HG03469 (cell line): Measurements from ENCODE around the gene KCNIP4.

Experiments used
- ATAC-seq: cut with Tn5 transposase; IDR thresholded peaks from one replicate; pipeline ENCODE4 v1.9.1; 2021; ENCODE audit warnings: mild to moderate bottlenecking, moderate library complexity, moderate number of reproducible peaks; ENCODE audit not compliant: unreplicated experiment

KCNIP4 gene

GRCh38 chr4:21625447-21625846 is 323.1 kb downstream of the KCNIP4 start:
- ATAC-seq = no peak

DNA sequence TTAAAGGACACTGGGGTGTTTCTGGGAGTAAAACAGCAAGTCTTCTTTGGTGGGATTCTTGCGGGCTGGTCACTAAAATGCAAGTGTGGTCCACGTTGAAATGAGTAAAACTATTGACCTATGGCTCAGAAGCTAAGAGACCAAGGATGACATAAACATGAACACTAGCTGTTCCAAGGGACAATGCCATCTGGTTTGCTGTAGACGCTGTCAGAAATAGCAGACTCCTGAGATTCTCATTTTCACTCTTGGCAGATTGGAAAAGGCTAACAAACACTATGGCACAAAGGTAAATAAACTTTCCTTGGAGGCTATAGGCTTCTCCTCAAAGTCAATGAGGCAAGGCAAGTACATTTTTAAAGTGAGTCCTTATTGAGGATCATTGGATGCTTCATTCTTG is 343.6 kb downstream of the KCNIP4 start:
- ATAC-seq = no peak

DNA sequence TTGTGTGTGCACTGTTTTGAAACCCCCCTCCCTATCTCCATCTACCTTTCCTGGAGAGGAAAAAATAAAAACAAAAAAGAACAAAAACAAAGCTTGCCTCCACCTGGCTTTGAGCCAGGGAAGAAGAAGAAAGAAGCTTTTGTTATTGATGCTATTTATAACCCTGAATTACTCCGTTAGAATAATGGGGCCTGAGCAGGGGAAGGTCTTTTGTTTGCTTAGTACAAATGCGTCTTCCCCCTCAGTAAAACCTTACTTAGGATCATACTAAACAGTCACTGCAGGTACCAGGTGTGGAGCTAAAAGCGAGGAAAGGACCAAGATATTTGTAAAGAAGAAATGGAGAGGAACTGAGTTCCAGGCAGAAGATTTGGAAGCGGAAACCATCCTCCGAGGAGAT is 352.1 kb downstream of the KCNIP4 start:
- ATAC-seq = no peak

DNA sequence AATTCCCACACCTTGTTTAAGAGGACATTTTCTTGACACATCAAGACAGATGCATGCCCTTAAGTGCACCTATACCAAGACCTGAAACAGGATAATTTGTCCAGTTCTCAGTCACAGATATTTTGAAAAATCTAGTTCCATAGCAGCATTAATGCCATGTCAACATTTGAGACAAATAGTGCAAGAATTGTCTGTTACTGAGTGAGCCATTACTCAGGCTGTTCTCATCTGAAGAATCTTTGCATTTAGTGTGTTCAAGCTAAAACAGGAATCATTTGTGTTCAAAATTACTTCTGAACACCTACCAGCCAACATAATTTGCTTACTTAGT is 354.9 kb downstream of the KCNIP4 start:
- ATAC-seq = no peak

DNA sequence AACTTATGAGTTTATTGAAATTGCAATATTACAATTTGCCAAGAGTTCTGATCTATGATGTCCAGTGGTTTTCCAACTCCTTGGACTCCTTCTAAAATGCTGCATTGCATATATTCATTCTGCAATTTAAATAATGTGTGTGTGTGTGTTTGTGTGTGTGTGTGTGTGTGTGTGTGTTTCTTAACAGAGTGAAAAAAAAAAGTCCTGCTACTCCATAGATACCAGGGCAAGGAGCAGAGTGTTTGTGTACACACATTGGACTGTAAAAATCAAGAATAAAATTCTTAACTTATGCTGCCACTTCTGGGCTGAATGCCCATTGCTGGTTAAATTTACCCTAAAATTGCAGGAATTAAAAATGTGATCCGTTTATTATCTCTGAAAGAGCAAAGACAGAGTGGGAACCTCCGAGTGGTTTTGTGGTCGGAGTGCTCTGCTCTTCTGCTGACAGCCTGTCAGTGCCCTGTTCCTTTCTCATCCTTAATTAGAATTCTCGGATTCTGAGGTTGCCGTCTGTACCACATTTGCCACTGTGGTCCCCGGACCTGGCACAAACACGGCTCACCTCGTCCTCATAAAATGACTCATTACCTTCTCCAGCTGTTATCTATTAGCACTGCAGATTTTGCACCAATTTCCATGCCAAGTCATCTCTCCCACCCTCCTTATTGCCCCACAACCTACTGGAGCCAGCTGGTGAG is 355.5 kb downstream of the KCNIP4 start:
- no peak for ATAC-seq

DNA sequence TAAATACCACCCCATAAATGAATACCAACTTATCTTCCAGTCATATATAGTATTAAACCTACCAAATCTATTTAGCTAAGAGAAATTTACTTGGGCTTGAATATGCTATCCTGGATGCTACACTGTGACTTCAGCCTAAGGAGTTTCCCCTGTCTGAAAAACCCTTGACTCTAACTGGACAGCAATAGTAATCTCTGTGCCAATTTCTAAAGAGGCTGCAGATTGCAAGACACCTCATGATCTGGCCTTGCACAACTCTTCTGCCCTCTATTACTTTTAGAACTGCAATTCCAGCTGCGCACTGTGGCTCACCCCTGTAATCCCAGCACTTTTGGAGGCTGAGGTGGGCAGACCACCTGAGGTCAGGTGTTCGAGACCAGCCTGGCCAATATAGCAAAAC is 371.5 kb downstream of the KCNIP4 start:
- no peak for ATAC-seq

GRCh38 chr4:21571100-21571499 is 377.5 kb downstream of the KCNIP4 start:
- no peak for ATAC-seq

GRCh38 chr4:21569638-21570037 is 378.9 kb downstream of the KCNIP4 start:
- no peak for ATAC-seq

DNA sequence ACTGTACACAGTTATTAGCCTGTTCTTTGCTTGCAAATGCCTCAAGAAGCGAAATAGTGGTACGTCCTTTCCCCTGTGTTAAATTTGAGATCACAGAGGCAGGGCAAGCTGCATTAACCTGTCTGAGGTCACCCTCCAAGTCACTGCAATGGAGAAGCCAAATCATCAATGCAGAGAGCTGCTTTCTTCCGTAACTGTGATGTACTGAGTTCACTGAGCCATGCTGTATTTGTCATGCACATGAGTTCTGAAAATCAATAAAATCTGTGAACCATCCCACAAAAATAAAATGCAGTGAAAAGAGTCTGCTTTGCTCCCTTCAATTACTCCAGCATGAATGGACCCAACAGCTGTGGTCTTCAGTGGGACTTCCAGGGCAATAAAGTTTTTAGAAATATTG is 393.5 kb downstream of the KCNIP4 start:
- no peak for ATAC-seq

DNA sequence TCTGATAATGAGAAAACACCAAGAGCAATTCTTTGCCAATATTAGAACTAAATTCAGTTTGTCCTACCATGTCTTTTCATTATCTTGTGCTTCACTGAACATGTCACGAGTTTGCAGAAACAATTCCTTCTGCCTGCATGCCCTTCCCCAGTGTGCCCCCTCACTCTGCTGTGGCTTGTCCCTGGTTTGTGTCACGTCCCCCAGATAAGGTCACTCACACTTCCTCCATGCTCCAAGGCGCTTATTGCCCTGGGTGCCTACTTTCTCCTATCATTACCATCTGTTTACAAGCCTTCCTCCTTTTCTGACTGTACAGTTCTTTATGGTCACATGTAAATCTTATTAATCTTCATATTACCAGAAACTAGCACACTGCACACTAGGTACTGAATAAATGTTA is 394.1 kb downstream of the KCNIP4 start:
- ATAC-seq = no peak

DNA sequence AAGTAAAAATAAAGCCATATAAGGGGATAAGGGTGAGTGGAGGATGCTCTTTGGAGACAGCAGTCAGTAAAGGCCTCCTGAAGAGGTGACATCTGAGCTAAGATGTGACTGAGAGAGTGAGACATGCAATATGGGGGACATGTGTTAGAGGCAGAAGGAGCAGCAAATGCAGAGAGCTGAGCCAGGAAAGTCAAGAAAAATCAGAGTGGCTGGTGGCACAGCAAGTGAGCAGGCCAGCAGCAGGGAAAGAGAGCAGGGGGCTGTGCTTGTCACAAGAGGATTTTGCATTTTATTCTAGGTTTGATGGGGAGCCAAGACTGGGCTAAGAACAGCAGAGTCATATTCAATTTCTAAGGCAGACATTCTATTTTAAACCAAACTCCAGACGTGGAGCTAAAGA is 394.5 kb downstream of the KCNIP4 start:
- no peak for ATAC-seq

DNA sequence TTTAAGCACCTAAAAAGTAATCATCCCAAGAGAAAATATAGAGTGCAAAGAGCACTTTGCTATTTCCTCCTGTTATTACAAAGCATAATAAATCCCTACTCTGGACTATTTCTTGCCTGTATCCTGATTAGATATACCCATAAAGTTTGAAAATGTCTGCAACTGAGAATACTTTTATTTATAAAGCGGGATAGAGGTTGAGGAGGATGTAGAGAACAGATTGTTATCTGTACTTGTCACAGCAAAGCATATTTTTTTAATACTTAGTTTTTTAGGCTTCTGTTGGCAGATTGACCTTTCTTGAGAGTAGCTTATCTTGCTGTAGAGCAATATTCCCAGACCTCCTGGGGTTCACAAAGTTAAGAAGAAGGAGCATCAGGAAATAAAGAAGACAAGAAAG is 396.1 kb downstream of the KCNIP4 start:
- no peak for ATAC-seq

DNA sequence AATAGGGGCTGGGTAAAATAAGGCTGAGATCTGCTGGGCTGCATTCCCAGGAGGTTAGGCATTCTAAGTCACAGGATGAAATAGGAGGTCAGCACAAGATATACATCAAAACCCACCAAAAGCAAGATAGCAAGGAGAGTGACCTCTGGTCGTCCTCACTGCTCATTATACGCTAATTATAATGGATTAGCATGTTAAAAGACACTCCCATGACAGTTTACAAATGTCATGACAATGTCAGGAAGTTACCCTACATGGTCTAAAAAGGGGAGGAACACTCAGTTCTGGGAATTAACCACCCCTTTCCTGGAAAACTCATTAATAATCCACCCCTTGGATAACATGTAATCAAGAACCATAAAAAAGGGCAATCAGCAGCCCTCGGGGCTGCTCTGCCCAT is 403.6 kb downstream of the KCNIP4 start:
- no peak for ATAC-seq

DNA sequence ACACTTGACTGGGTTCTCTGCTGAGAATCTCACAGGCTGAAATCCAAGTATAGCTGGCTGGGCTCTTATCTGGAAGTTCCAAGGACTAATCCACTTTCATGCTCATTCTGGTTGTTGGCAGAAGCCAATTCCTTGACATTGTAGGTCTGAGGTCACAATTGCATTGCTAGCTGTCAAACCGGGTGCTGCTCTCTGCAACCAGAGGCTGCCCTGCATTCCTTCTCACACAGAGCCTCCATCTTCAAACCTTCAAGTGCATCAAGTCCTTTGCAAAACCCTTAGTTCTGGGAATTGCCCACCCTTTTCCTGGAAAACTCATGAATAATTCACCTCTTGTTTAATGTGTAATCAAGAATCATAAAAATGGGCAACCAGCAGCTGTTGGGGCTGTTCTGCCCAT is 404.2 kb downstream of the KCNIP4 start:
- no peak for ATAC-seq

- ATAC-seq = no peak
Measured at GRCh38 chr4:21543514-21543913, 405.1 kb downstream of the KCNIP4 start.

- no peak for ATAC-seq
Measured at GRCh38 chr4:21535898-21536297, 412.7 kb downstream of the KCNIP4 start.

GRCh38 chr4:21531048-21531447 is 417.5 kb downstream of the KCNIP4 start:
- ATAC-seq = no peak

DNA sequence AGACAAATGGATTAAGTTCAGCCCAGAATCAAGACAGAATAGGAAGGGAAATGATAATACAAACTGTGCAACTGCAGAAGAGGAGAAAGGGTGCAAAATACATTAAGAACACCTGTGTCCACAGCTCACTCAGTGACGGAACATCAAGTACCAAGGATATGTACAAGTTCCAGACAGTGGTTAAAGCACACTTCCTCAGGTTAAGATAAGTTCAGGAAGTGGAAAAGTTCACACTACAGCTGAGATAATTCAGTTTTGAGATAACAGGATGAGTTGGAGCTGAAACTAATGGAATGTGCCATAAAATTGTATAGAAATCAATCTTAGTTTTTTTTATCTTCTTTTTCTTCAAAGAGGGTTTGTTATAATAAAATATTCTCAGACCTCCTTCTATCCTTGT is 419.4 kb downstream of the KCNIP4 start:
- no peak for ATAC-seq

DNA sequence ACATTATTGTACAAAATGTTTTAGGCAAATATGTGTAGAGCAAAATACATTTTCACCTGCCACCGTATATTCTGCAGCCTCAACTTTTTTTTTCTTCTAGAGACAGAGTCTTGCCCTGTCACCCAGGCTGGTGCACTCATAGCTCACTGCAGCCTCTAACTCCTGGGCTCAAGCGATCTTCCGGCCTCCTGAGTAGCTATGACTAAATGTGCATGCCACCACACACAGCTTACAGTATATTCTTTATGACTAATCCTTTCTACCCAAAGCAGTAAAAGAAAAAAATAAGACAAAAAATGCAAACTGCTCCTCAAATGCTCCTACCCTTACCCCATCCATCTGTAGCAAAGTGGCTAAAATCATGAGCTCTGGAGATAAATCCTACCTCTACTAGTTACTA is 426.3 kb downstream of the KCNIP4 start:
- no peak for ATAC-seq

GRCh38 chr4:21517126-21517859 is 431.3 kb downstream of the KCNIP4 start:
- no peak for ATAC-seq

DNA sequence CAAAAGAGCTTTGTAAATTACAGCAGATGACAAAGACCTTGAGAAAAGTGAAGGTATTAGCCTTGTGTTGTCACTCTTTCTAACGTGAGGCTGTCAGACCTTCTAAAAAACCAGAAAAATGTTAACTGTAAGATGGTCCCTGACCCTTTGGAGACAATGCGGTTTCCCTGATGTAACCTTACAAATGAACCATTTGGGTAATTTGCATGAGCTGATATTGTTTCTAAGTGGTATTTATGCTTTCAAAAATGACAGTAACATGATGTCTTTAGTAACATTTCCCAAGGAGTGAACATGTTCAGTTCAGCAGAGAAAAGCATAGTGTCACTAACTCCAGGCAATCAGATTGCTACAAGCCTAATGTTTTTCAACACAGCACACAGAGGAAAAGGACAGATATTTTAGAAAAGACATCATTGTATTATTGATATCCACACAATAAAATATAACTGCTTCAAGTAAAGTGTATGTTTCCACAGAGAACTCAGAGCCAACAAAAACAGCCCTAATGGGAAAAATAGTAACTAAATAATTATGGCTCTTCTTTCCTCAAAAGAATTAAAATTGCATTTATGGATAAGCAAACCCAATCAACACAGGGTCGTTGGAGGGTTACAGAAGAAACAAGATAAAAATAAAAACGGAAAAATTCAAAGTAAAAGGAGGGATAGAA is 434.4 kb downstream of the KCNIP4 start:
- ATAC-seq = no peak

- no peak for ATAC-seq
Measured at GRCh38 chr4:21512353-21512752, 436.2 kb downstream of the KCNIP4 start.
